Stimulated activated CD8-positive, alpha-beta memory T cell treated with anti-CD3 and anti-CD28 coated beads, Interleukin-12 subunit alpha, Interleukin-12 subunit beta, amount 100 ng/mL, for 4 hours (primary cell): ENCODE data around the gene ACSBG1.
"Not testable (repeated sequence)": the region's sequence is repeated elsewhere in the genome, so short reads cannot be mapped to it uniquely, and the experiment has no call there.

Experiments used
- DNase-seq: peaks from one replicate; pipeline ENCODE4 v3.0.0-alpha.2; 2020; ENCODE audit warnings: low read depth

ACSBG1 gene

GRCh38 chr15:78167227-78167888 is 67.0 kb downstream of the ACSBG1 start:
- DNase-seq: no peak

- no peak for DNase-seq
Measured at GRCh38 chr15:78164010-78164409, 70.4 kb downstream of the ACSBG1 start.

DNA sequence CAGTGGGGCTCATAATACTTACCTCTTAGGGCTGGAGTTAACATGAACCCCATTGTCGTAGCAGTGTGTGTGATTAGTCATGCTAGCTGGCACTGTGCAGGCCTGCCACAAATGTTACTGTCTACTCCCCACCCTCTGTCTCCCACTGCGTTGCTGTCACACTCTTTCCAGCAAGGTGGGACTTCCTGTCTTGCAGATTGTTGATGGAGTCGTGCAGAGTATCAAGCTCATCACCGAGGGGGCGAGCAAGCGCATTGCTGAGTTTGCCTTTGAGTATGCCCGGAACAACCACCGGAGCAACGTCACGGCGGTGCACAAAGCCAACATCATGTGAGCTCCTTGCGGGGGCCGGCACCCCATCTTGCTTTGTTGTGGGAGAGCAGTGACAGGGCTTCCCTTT is 72.3 kb downstream of the ACSBG1 start:
- peak; percentile 22 for DNase-seq

- no peak for DNase-seq
Measured at GRCh38 chr15:78159395-78159794, 75.0 kb downstream of the ACSBG1 start.

DNA sequence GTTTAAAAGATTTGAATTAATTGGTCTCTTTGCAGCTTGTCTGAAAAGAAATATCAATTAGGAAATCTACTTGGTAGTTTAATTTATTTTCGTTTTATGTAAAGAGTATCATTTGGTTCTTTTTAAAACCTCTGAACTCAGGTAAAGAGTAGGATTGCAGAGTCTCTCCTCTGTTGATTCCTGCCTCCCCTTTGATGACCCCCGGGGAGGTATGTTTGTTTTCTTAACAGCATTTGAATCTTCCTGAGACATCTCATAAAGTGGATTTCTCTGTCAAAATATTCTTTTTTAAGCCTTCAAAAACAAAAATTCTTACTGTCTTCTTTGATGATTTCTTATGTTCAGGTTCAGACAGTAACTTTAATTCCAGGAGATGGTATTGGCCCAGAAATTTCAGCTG is 77.2 kb downstream of the ACSBG1 start:
- DNase-seq: no peak

- no peak for DNase-seq
Measured at GRCh38 chr15:78156653-78157052, 77.7 kb downstream of the ACSBG1 start.

- no peak for DNase-seq
Measured at GRCh38 chr15:78155355-78155939, 78.9 kb downstream of the ACSBG1 start.

DNA sequence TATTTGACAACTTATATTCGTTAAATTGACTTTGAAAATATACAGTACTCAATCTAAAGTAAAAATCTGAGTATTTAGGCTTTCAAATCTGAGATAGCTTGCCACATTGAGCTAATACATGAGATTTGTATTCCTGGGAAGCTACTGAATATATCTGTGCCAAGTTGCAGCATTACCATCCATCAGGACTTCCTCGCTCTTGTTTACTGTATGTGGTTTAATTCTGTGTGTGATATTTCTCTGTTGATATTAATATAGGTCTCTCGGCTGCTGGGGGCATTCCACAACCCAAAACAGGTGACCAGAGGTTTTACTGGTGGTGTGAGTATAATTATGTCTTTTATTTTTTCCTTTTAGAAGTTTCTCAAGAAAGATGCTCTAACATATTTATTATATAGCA is 79.4 kb downstream of the ACSBG1 start:
- DNase-seq: no peak

GRCh38 chr15:78151075-78151474 is 83.3 kb downstream of the ACSBG1 start:
- not testable (repeated sequence) for DNase-seq

DNA sequence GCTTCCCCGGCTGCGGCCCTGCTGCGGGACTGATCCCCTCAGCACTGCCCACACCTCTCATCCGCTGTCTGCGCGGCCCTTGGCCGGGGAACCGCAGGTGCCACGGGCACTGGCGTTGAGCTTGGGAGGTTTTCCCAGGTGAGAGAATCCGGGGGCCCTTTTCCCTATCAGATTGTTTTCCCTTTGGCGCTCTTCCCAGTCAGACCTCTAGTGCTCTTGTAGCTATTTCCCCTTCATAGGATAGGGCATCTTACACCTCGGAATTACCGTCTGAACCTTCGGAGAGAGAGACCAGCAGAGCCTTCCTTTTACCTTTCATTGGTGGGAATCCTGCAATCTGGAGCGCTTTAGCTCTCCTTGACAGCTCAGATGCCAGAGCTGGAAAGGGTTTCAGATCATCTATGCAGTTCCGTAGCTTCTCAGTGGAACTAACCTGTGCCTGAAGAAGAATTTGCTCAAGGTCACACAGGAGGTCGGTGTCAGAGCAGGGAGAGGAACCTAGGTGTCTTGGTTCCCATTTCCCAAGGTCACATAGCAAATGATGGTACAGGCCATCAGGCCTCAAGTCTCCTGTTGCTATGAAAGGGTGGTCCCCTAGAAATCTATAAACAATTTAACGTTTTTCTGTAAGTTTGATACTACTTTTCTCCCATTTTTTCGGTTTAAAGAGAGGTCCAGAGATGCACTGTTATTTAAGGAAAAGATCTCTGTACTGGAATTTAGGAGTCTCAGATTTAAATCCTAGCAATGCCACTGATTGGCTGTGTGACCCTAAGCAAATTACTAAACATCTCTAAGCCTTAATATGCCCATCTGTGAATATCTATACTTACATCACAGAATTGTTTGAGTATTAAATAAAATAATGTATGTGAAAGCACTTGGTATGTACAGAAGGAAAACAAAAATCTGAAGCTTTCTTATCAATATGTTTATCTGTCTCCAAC is 84.3 kb downstream of the ACSBG1 start:
- no peak for DNase-seq

DNA sequence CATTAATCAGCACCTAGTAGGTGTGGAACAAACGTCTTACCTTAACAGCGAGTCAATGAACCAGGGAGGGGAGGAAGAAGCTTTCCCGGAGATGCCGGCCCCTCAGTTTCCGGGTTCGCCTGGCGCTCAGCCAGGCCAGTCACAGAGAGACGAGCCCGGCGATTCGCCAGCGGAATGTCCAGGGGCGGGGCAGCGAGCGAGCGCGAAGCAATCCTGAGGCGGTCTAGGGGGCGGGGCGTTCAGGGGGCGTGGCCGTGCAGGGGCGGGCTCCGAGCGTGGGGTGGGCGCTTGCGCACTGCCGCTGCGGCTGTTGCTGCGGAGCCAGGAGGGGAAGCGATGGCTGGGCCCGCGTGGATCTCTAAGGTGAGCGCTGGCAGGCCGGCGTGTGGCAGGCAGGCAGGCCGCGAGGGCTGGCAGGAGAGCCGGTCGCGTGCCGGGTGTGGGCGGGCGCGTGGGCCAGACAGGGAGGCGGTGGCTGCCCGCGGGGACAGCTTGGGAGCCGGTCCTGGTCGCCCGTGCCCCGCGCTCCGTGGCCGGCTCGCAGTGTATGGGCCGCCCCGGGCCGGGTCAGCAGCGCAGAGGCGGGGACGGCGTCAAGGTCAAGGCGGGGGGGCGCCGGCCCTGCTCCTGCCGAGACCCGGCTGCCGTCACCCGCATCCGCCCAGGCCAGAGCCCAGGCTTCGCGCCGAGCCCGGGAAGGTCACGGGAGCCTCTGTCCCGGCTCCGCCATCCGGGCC is 85.1 kb downstream of the ACSBG1 start, which contains the start of gene IDH3A:
IDH3A (plus strand) TSS at position 295 of the 737 bp plus-strand sequence; CDS start at position 337, 42 bp downstream.
- DNase-seq: peak; percentile 100

DNA sequence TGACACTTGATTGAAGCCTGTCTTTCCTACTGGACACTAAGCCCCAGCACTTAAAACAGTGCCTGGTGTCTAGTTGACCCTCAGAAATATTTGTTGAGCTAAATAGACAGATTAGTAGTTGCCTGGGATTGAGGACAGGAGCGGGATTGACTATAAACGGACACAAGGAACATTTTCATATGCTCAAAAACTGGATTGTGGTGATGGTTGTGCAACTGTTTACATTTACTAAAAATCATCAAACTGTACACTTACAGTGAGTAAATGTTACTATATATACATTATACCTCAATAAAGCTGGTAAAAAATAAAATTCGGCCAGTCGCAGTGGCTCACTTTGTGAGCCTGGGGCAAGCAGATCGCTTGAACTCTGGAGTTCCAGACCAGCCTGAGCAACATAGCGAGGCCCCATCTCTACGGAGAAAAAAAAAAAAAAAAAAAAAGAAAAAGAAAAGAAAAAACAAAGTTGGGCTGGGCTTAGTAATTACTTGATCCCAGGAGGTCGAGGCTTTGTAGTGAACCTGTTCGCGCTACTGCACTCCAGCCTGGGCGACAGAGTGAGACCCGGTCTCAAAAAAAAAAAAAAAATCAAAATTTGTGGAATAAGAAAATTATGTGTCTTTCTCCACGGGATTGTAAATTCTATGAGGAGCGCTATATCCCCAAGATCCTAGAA is 85.8 kb downstream of the ACSBG1 start:
- DNase-seq: no peak

DNA sequence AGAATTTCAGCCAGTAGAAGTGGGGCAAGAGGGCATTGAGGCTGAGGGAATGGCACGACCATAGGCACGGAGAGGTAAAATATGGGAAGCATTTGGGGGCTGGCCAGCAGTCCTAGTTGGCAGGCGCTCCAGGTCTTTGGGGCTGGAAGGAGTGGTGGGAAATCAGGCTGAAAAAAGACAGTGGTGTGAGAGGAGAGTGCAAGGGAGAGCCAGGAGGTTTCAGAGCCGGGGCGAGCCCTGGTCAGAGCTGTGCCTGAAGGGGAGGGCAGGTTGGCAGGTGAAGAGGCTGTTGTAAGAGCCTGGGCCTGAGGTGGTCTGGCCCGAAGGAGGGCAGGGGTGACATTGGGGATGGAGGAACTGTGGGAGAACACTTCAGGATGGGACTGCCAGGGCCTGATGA is 86.8 kb downstream of the ACSBG1 start:
- DNase-seq: no peak

DNA sequence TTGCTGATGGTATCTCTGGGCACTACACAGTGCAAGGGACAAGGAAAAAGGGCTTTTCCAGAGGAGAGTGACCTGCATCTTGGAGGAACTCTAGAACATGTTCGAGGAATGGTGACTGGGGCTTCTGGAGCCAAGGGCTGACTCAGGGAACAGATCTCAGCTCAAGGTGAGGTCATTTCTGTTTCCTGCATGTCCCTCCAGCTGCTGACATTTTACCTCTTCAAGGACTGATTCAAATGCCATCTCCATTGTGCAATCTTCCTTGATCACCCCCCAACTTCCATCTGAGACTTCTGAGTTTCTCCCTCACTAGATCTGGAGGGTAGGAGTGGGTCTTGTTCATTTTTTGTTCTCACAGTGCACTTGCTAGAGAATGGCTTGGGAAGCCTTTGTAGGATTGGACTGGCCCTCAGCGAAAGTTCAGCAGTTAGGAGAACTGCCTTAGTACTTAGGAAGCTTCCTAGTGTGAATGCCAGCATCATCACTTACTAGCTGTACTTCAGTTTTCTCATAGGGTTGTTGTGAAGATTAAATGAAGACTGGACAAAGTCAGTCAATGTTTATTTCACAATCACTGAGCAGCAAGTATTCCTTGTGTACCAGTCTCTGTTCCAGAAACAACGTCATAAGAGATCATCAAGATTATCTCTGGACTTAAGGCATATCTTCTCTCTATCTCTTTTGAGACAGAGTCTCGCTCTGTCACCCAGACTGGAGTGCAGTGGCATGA is 87.8 kb downstream of the ACSBG1 start:
- DNase-seq: no peak

- DNase-seq: no peak
Measured at GRCh38 chr15:78142332-78142731, 92.0 kb downstream of the ACSBG1 start.

DNA sequence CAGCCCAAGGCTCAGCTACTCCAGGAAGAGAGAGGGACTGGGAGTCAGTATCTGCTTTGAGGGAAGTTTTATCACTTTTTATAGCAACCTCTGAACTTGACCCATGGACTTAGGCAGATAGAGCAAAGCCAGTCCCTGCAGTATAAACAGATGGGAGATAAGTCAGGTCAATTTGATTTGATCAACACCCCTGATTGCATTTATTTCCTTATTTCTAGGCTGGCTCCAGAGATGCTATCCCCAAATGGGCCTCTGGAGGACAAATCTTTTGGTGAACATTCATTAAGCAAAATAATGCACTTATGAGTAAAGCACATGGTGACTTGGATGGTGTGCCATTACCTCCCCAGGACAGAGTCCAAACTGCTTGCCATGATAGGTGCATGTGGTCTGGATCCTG is 94.1 kb downstream of the ACSBG1 start:
- DNase-seq: no peak

DNA sequence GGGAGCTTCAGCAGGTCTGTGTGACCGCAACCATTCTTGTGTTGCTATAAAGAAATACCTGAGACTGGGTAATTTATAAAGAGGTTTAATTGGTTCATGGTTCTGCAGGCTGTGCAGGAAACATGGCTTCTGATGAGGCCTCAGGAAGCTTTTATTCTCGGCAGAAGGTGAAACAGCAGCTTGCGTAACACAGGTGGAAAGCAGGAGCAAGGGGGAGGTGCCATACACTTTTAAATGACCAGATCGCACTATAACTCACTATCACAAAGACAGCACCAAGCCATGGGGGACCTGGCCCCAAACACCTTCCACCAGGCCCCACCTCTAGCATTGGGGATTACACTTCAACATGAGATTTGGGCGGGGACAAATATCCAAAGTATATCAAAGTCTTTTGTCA is 94.8 kb downstream of the ACSBG1 start:
- DNase-seq: no peak

- no peak for DNase-seq
Measured at GRCh38 chr15:78133801-78134200, 100.6 kb downstream of the ACSBG1 start.

DNA sequence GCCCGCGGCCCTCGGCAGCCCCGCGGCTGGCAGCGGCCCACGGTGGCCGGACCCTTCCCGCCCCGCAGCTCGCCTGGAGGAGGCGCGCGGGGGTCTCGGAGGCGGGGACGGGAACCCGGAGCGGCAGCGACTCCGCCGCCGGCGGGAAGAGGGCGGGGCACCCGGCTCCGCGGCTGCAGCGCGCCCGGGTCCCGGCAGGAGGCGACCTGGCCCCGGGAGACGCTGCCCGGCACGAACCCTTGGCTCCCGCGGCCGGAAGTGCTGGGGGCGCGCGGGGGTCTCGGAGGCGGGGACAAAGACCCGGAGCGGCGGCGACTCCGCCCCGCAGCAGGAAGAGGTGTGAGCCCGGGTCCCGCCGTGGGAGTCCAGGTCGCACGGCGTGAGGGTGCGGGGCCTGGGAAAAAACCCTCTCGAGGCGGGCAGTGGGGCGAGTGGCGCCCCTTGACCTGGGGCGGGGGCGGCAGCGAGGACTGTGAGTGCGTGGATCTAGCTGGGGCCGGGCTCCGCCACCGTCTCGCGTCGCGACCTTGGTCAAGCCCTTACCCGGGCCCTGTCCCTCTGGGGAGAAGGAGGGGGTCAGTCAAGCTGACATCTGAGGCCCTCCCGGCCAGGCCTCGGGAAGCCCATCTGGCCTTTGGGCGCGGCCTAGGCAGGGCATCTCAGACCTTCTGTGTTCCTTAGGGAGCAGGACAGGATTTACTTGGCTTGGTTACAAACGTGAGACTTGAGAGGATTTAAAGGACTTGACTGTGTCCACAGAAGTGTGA is 102.9 kb downstream of the ACSBG1 start, which contains the start of gene CIB2:
CIB2 (minus strand) TSS at position 151 of the 767 bp plus-strand sequence. CDS start 230 bp downstream, outside the sequence.
- DNase-seq: peak; percentile 68
